Measurements from ENCODE around the gene POTEB. TPM values are rescaled to one million over a fixed set of nuclear protein-coding genes. Genes with fewer than 3 reads are reported as not detected.
"Not testable (repeated sequence)": the region's sequence is repeated elsewhere in the genome, so short reads cannot be mapped to it uniquely, and the experiment has no call there.

Gene POTEB
- not detected for total RNA-seq

DNA sequence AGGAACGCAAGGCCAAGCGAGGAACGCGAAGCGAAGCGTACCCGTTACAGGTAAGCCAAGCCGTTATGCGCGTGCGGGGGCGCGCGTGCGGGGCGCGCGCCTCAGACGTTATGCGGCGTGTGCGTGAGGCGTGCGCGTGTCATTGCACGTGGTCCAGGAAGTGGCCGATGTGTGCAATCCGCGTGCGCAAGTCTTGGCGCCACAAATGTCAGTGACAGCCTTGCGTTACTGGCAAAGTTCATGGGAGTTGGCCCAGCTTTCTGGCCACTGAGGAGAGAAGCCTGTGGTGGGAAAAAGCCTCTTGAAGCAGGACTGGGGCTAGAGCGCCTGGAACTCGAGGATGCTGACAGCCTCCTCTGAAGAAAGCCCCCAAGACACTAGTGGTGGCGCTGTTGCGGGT lies at the start of gene POTEB:
Gene POTEB (minus strand): TSS at position 101 of the 400 bp plus-strand sequence. CDS start 489 bp downstream, outside the sequence.
- H3K27ac Mint-ChIP-seq; H3K27me3 Mint-ChIP-seq; CTCF ChIA-PET; POLR2A ChIA-PET; DNase-seq; H3K9me3 Mint-ChIP-seq; H3K36me3 Mint-ChIP-seq; H3K4me1 Mint-ChIP-seq (ENCODE audit: low read depth); intact Hi-C loops (cut with micrococcal nuclease); H3K4me3 Mint-ChIP-seq: not testable (repeated sequence)

DNA sequence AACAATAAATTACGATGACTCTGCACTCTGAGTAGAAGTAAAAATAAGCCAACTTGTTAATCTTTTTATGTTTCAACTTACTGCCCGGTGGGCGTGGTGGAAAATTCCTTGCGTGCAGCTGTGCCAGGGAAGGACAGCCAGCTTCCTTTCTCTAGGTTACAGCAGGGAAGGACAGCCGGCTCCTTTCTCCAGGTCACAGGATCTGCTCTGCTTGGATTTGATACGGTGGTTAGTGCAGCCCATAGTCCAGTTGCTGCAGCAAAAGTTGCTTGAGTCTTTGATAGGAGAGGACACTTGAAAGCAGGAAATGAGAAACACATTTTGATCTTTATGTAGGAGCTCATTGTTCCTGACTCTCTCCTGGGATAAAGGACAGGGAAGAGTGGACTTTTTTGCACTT lies 13.4 kb upstream of the POTEB start:
- intact Hi-C loops (cut with micrococcal nuclease); DNase-seq; POLR2A ChIA-PET; H3K4me1 Mint-ChIP-seq (ENCODE audit: low read depth); CTCF ChIA-PET; H3K9me3 Mint-ChIP-seq; H3K27me3 Mint-ChIP-seq; H3K4me3 Mint-ChIP-seq; H3K36me3 Mint-ChIP-seq; H3K27ac Mint-ChIP-seq: not testable (repeated sequence)

DNA sequence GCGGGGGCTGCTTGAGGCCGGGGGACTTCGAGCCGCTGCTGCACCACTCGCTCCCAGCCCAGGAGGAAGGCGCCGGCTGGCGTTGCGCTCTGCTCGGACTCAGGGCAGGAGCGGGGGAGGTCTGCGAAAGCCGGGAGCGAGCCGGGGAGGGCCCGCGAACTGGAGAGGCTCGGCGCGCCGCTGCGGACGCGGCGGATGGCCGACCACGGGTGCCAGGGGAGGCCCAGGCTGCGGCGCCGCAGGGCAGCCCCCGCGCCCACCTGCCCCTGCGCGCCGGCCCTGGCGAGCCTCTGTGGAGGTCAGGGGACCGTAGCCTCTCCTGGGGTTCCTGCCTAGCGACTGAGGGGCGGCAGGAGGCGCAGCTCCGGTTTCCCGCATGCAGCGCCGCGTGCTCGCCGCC lies 12.0 kb upstream of the POTEB start:
- H3K27me3 Mint-ChIP-seq; H3K4me3 Mint-ChIP-seq; intact Hi-C loops (cut with micrococcal nuclease); POLR2A ChIA-PET; H3K4me1 Mint-ChIP-seq (ENCODE audit: low read depth); CTCF ChIA-PET; DNase-seq; H3K9me3 Mint-ChIP-seq; H3K27ac Mint-ChIP-seq; H3K36me3 Mint-ChIP-seq: not testable (repeated sequence)

DNA sequence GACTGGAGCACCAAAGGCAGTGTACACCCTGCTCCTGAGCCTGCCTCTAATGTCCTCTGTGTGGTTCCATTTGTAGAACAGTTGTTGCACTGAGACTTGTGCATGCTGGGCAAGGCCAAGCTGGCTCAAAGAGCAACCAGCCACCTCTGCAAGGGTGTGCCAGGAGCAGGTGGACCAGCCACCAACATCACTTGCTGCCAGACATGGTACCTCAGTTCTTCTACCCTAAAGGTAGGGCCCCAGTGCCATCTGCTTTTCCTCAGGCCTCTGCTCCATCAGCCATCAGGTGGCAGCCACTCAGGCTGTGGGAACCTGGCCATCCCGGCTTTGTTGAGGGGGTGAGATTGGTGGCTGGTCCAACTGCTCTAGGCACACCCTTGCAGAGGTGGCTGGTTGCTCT lies 38.7 kb downstream of the POTEB start:
- H3K4me3 Mint-ChIP-seq; H3K27me3 Mint-ChIP-seq; H3K27ac Mint-ChIP-seq; H3K36me3 Mint-ChIP-seq; intact Hi-C loops (cut with micrococcal nuclease); DNase-seq; POLR2A ChIA-PET; H3K4me1 Mint-ChIP-seq (ENCODE audit: low read depth); CTCF ChIA-PET; H3K9me3 Mint-ChIP-seq: not testable (repeated sequence)

Small RNA genes within 50 kb of the gene (microRNA-seq; reads per million reads assigned to microRNA genes)
- not detected for gene MIR3118-4 (ENCODE audit: borderline microRNAs expressed, borderline number of aligned reads, borderline replicate concordance)

Other genes starting within 250 kb of the POTEB start
- not detected for gene OR4M2, start 202.8 kb upstream of the POTEB start, total RNA-seq

All from activated CD4-positive, alpha-beta memory T cell treated with anti-CD3 and anti-CD28 coated beads for 36 hours (primary cell).